ENCODE measurements around the gene CIAO2A. TPM values are rescaled to one million over a fixed set of nuclear protein-coding genes. Genes with fewer than 3 reads are reported as not detected.

CIAO2A gene
- total RNA-seq, 1 experiment from 2014 or later, result 89.8 TPM

DNA sequence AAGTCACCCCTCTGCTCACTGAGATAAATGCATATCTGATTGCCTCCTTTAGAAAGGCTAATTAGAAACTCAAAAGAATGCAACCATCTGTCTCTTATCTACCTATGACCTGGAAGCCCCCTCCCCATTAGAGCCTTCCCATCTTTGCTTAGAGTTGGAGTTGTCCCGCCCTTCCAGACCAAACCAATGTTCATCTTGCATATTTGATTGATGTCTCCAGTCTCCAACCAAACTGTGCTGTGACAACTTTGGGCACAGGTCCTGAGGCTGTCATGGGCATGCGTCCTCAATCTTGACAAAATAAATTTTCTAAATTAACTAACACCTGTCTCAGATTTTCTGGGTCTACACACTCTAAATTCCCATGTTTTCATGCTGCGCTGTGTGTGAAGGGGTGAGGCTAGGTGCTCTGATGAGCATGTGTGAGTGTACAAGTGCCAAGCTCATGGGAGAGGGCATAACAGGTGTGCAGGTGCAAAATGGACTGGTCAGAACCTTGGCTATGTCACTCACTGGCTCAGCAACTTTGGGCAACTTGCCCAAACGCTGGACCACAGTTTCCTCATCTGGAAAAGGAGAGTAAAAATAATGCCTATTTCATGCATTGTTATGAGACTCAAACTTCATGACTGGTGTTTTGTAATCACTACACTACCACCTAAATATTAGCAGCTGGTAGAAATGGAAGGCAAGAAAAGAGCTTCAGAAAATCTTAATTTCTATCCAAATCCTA, 54.6 kb downstream of the CIAO2A start:
- no peak for DNase-seq (ENCODE audit: low read depth, low spot score)
- POLR2A ChIA-PET, result interaction anchor here (0.7 kb wide), 1 partner anchor 13 kb away, joined by 8 read pairs; no protein-coding TSS in a partner anchor
- H3K27ac ChIP-seq (ENCODE audit: low read length), result no peak overlapping the region
- no peaks in the 10 kb centered on the region for H3K27me3 ChIP-seq (ENCODE audit: control insufficient read depth, insufficient read depth, low read length)
- H3K9me3 ChIP-seq (ENCODE audit: control insufficient read depth, insufficient read depth, low read depth, low read length), result no peaks in the 10 kb centered on the region
- no peaks in the 10 kb centered on the region for H3K4me1 ChIP-seq (ENCODE audit: control insufficient read depth, insufficient read depth, low read length)
- no peaks in the 10 kb centered on the region for H3K36me3 ChIP-seq (ENCODE audit: control insufficient read depth, insufficient read depth, low read length)
- in situ Hi-C loops (cut with HindIII; ENCODE audit: low pct_unique_long_range_greater_than_20kb, low sequenced_read_pairs) (no loop called here), intact Hi-C loops (cut with micrococcal nuclease; ENCODE audit: unreplicated experiment) (no loop called here)
- no peak overlapping the region for H3K4me3 ChIP-seq (ENCODE audit: low read depth in 2 of 2, low read length in 2 of 2)
- CTCF ChIA-PET, result no interaction called here
- BruUV-seq (replicated peaks), result no TSS peak
- no peak for ATAC-seq
- TF ChIP-seq TCF7L2 (IDR thresholded peaks at IDR 0.05; ENCODE audit: low read depth, low read length) (no peak), REST (IDR thresholded peaks at IDR 0.05; ENCODE audit: insufficient read depth in 1 of 2, low read depth in 2 of 2, low read length in 1 of 2) (no peak), CTCF (IDR thresholded peaks at IDR 0.05) (no peak), POLR2AphosphoS5 (IDR thresholded peaks at IDR 0.05; ENCODE audit: low read depth, low read length) (no peak), SIN3A (IDR thresholded peaks at IDR 0.05; ENCODE audit: borderline replicate concordance, insufficient read depth, low read depth, low read length) (no peak)

DNA sequence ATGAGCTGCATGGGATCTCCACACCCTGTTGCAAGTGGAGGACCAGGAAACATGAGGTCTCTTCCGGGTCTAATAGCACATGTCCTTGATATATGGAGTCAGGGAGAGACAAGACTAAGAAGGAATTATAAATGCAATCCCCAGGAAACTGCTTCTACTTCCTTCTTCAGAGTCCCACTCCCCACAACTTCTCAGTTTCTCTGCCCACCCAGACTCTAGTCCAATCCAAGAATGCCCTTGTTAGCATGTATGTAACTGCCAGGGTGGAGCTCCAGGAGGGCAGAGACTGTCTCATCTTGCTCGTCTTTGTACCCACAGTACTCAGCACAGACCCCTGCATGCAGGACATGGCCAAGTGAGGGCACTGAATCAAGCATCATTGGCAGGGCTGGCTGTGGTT, 55.7 kb downstream of the CIAO2A start:
- Histone ChIP-seq H3K9me3 (ENCODE audit: control insufficient read depth, insufficient read depth, low read depth, low read length) (no peaks in the 10 kb centered on the region), H3K36me3 (ENCODE audit: control insufficient read depth, insufficient read depth, low read length) (no peaks in the 10 kb centered on the region), H3K27me3 (ENCODE audit: control insufficient read depth, insufficient read depth, low read length) (no peaks in the 10 kb centered on the region), H3K4me3 (ENCODE audit: low read depth in 2 of 2, low read length in 2 of 2) (no peak overlapping the region), H3K27ac (ENCODE audit: low read length) (no peak overlapping the region), H3K4me1 (ENCODE audit: control insufficient read depth, insufficient read depth, low read length) (no peaks in the 10 kb centered on the region)
- in situ Hi-C loops (cut with HindIII; ENCODE audit: low pct_unique_long_range_greater_than_20kb, low sequenced_read_pairs) (no loop called here), intact Hi-C loops (cut with micrococcal nuclease; ENCODE audit: unreplicated experiment) (no loop called here)
- no TSS peak for BruUV-seq (replicated peaks)
- ATAC-seq, result no peak
- ChIA-PET POLR2A (no interaction called here), CTCF (no interaction called here)
- no peak for DNase-seq (ENCODE audit: low read depth, low spot score)
- TF ChIP-seq SIN3A (IDR thresholded peaks at IDR 0.05; ENCODE audit: borderline replicate concordance, insufficient read depth, low read depth, low read length) (no peak), REST (IDR thresholded peaks at IDR 0.05; ENCODE audit: insufficient read depth in 1 of 2, low read depth in 2 of 2, low read length in 1 of 2) (no peak), TCF7L2 (IDR thresholded peaks at IDR 0.05; ENCODE audit: low read depth, low read length) (no peak), CTCF (IDR thresholded peaks at IDR 0.05) (no peak), POLR2AphosphoS5 (IDR thresholded peaks at IDR 0.05; ENCODE audit: low read depth, low read length) (no peak)
